ENCODE results near the gene LAMC2.

LAMC2 gene

GRCh38 chr1:183152180-183152579, 33.9 kb upstream of the LAMC2 start:
- TF ChIP-seq EGR1 (IDR thresholded peaks at IDR 0.05) (no peak), USF1 (IDR thresholded peaks at IDR 0.05) (no peak), NFIC (IDR thresholded peaks at IDR 0.05) (no peak), YY1 (IDR thresholded peaks at IDR 0.05; ENCODE audit: low read depth) (no peak), TAF1 (IDR thresholded peaks at IDR 0.05; ENCODE audit: low read depth) (no peak), TCF12 (IDR thresholded peaks at IDR 0.05; ENCODE audit: low read depth) (no peak), RAD21 (IDR thresholded peaks at IDR 0.05; ENCODE audit: low read depth) (no peak), MAX (IDR thresholded peaks at IDR 0.05) (no peak), CEBPB (IDR thresholded peaks at IDR 0.05) (no peak), EP300 (IDR thresholded peaks at IDR 0.05; ENCODE audit: borderline replicate concordance) (no peak), CREB1 (IDR thresholded peaks at IDR 0.05; ENCODE audit: low read depth) (no peak), REST (IDR thresholded peaks at IDR 0.05; ENCODE audit: low read depth) (no peak), TEAD4 (IDR thresholded peaks at IDR 0.05) (no peak), FOXM1 (IDR thresholded peaks at IDR 0.05; ENCODE audit: borderline replicate concordance, low read depth) (no peak), ZBTB7A (IDR thresholded peaks at IDR 0.05; ENCODE audit: low read depth) (no peak)

GRCh38 chr1:183155939-183156338, 30.1 kb upstream of the LAMC2 start:
- no peak for TF ChIP-seq FOXM1 (IDR thresholded peaks at IDR 0.05; ENCODE audit: borderline replicate concordance, low read depth)
- no peak for TF ChIP-seq NFIC (IDR thresholded peaks at IDR 0.05)
- no peak for TF ChIP-seq TCF12 (IDR thresholded peaks at IDR 0.05; ENCODE audit: low read depth)
- TF ChIP-seq EP300 (IDR thresholded peaks at IDR 0.05; ENCODE audit: borderline replicate concordance) = no peak
- no peak for TF ChIP-seq MAX (IDR thresholded peaks at IDR 0.05)
- no peak for TF ChIP-seq REST (IDR thresholded peaks at IDR 0.05; ENCODE audit: low read depth)
- no peak for TF ChIP-seq CEBPB (IDR thresholded peaks at IDR 0.05)
- TF ChIP-seq RAD21 (IDR thresholded peaks at IDR 0.05; ENCODE audit: low read depth) = no peak
- TF ChIP-seq YY1 (IDR thresholded peaks at IDR 0.05; ENCODE audit: low read depth) = no peak
- no peak for TF ChIP-seq CREB1 (IDR thresholded peaks at IDR 0.05; ENCODE audit: low read depth)
- no peak for TF ChIP-seq EGR1 (IDR thresholded peaks at IDR 0.05)
- no peak for TF ChIP-seq ZBTB7A (IDR thresholded peaks at IDR 0.05; ENCODE audit: low read depth)

GRCh38 chr1:183159960-183160359, 26.1 kb upstream of the LAMC2 start:
- peak; percentile 76 for TF ChIP-seq TEAD4 (IDR thresholded peaks at IDR 0.05)
- TF ChIP-seq ZBTB7A (IDR thresholded peaks at IDR 0.05; ENCODE audit: low read depth) = no peak
- TF ChIP-seq YY1 (IDR thresholded peaks at IDR 0.05; ENCODE audit: low read depth) = peak; percentile 81; the same call in 1 of the 2 replicates
- peak; percentile 48; the same call in 1 of the 2 replicates for TF ChIP-seq TAF1 (IDR thresholded peaks at IDR 0.05; ENCODE audit: low read depth)
- TF ChIP-seq USF1 (IDR thresholded peaks at IDR 0.05) = peak; percentile 58; the same call in 1 of the 2 replicates
- peak; percentile 94 for TF ChIP-seq MAX (IDR thresholded peaks at IDR 0.05)
- TF ChIP-seq REST (IDR thresholded peaks at IDR 0.05; ENCODE audit: low read depth) = no peak
- TF ChIP-seq TCF12 (IDR thresholded peaks at IDR 0.05; ENCODE audit: low read depth) = peak; percentile 91
- TF ChIP-seq CREB1 (IDR thresholded peaks at IDR 0.05; ENCODE audit: low read depth) = peak; percentile 62; the same call in 1 of the 2 replicates
- TF ChIP-seq NFIC (IDR thresholded peaks at IDR 0.05) = peak; percentile 83
- TF ChIP-seq RAD21 (IDR thresholded peaks at IDR 0.05; ENCODE audit: low read depth) = peak; percentile 36
- TF ChIP-seq EP300 (IDR thresholded peaks at IDR 0.05; ENCODE audit: borderline replicate concordance) = peak; percentile 85
- TF ChIP-seq FOXM1 (IDR thresholded peaks at IDR 0.05; ENCODE audit: borderline replicate concordance, low read depth) = peak; percentile 75
- peak; percentile 26; the same call in 1 of the 2 replicates for TF ChIP-seq CEBPB (IDR thresholded peaks at IDR 0.05)
- no peak; the same call in 1 of the 2 replicates for TF ChIP-seq EGR1 (IDR thresholded peaks at IDR 0.05)

- TF ChIP-seq CREB1 (IDR thresholded peaks at IDR 0.05; ENCODE audit: low read depth) = no peak
- TF ChIP-seq TEAD4 (IDR thresholded peaks at IDR 0.05) = no peak
- TF ChIP-seq MAX (IDR thresholded peaks at IDR 0.05) = no peak
- no peak for TF ChIP-seq RAD21 (IDR thresholded peaks at IDR 0.05; ENCODE audit: low read depth)
- TF ChIP-seq CEBPB (IDR thresholded peaks at IDR 0.05) = no peak
- no peak for TF ChIP-seq TCF12 (IDR thresholded peaks at IDR 0.05; ENCODE audit: low read depth)
Observed at GRCh38 chr1:183161391-183161790, 24.7 kb upstream of the LAMC2 start.
